Activated CD4-positive, alpha-beta T cell treated with anti-CD3 and anti-CD28 coated beads, Interleukin-2, amount 10 ng/mL, durations not matched to agents 24 days and 14 days (primary cell): ENCODE measurements around the gene CYP27C1. TPM values are rescaled to one million over a fixed set of nuclear protein-coding genes. Genes with fewer than 3 reads are reported as not detected.
"Not testable (repeated sequence)": the region's sequence is repeated elsewhere in the genome, so short reads cannot be mapped to it uniquely, and the experiment has no call there.

Experiments used
- DNase-seq: peaks from one replicate; pipeline ENCODE4 v3.0.0; 2022
- H3K27ac Mint-ChIP-seq: one replicate; pipeline ENCODE4 v1.8.0; 2022; ENCODE audit warnings: mild to moderate bottlenecking, mixed read lengths
- H3K27me3 Mint-ChIP-seq: one replicate; pipeline ENCODE4 v1.8.0; 2022; ENCODE audit warnings: mixed read lengths
- H3K36me3 Mint-ChIP-seq: one replicate; pipeline ENCODE4 v1.8.0; 2022; ENCODE audit warnings: low read depth, mild to moderate bottlenecking, mixed read lengths
- H3K4me1 Mint-ChIP-seq: one replicate; pipeline ENCODE4 v1.8.0; 2021; ENCODE audit warnings: mixed read lengths
- H3K4me3 Mint-ChIP-seq: one replicate; pipeline ENCODE4 v1.8.0; 2022; ENCODE audit warnings: mild to moderate bottlenecking, moderate library complexity, mixed read lengths
- H3K9me3 Mint-ChIP-seq: one replicate; pipeline ENCODE4 v1.8.0; 2021; ENCODE audit warnings: mixed read lengths
- intact Hi-C: fragments of 100-400 bp; cut with micrococcal nuclease; formaldehyde crosslinking; loops from one replicate; pipeline ENCODE4 v1.15.1; 2023
- total RNA-seq: library from RNA; stranded (reverse); gene quantifications from 2 replicates; pipeline ENCODE4 v1.2.3, GENCODE V29; 2022

The CYP27C1 gene
- not detected in 2 replicates for total RNA-seq

DNA sequence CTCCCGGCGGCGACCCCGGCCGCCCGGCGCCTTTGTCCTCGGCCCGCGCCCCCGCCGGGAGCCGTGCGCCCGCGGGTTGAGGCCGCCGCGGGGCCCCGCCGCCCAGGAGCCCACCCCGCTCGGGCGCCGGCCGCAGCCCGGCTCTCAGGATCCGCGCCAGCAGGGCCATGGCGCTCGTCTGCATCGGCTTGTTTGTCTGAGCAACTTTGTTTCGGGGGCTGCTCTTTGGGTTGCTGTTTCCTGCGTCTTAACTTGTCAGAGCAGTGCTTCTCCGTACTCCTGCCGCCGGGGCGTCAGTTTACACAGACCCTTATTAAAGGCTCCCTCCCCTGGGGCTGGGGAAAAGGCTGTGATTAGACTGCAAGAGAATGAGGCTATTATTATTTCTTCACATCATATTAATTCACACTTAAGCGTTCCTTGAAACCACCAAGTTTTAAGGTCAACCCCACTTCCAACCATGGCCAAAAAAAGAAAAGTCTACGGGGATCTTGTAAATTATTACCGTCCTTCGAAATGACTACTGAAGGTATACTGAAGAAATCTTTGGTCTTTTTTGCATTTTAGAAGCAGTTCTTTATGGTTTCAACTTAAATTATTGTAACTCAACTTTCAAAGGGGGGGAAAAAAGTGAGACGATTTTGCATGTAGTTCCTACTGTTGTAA, at the start of gene CYP27C1:
Gene CYP27C1 (minus strand): TSS at position 198 of the 666 bp plus-strand sequence. CDS start 29 bp downstream, at position 169.
- intact Hi-C loops, result no loop called here
- peaks cover 60% of the 10 kb centered on the region for H3K27me3 Mint-ChIP-seq
- H3K4me1 Mint-ChIP-seq, result peaks cover 9% of the 10 kb centered on the region
- H3K9me3 Mint-ChIP-seq, result no peaks in the 10 kb centered on the region
- no peak within 1 kb of the TSS for H3K27ac Mint-ChIP-seq
- DNase-seq, result no peak
- peaks cover 7% of the 10 kb centered on the region for H3K36me3 Mint-ChIP-seq
- peak within 1 kb of the TSS; percentile 81 for H3K4me3 Mint-ChIP-seq

DNA sequence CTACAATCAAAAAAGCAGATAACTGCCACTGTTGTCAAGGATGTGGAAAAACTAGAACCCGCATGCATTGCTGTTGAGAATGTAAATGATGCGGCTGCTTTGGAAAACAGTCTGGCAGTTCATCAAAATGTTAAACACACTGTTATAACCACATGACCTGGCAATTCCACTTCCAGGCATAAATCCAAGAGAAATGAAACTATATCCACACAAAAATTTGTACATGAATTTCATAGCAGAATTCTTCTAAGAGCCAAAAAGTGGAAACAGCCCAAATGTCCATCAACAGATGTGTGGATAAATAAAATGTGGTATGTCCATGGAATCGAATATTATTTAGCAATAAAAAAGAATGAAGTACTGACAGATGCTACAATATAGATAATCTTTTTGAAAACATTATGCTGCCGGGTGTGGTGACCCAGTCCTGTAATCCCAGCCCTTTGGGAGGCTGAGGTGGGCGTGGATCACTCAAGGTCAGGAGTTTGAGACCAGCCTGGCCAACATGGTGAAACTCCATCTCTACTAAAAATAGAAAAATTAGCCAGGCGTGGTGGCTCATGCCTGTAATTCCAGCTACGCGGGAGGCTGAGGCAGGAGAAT, 41.8 kb upstream of the CYP27C1 start:
- intact Hi-C loops, result no loop called here
- no peaks in the 10 kb centered on the region for H3K9me3 Mint-ChIP-seq
- no peaks in the 10 kb centered on the region for H3K27me3 Mint-ChIP-seq
- no peak for DNase-seq
- peaks cover 64% of the 10 kb centered on the region for H3K36me3 Mint-ChIP-seq
- H3K27ac Mint-ChIP-seq, result no peak overlapping the region
- no peaks in the 10 kb centered on the region for H3K4me1 Mint-ChIP-seq
- no peak overlapping the region for H3K4me3 Mint-ChIP-seq

- no peak for DNase-seq
- Mint-ChIP-seq H3K27me3 (no peaks in the 10 kb centered on the region), H3K9me3 (no peaks in the 10 kb centered on the region), H3K4me3 (no peak overlapping the region), H3K27ac (no peak overlapping the region), H3K36me3 (peaks cover 56% of the 10 kb centered on the region), H3K4me1 (peaks cover 2% of the 10 kb centered on the region)
- intact Hi-C loops, result no loop called here
Observed at GRCh38 chr2:127259355-127259754, 39.3 kb upstream of the CYP27C1 start.

DNA sequence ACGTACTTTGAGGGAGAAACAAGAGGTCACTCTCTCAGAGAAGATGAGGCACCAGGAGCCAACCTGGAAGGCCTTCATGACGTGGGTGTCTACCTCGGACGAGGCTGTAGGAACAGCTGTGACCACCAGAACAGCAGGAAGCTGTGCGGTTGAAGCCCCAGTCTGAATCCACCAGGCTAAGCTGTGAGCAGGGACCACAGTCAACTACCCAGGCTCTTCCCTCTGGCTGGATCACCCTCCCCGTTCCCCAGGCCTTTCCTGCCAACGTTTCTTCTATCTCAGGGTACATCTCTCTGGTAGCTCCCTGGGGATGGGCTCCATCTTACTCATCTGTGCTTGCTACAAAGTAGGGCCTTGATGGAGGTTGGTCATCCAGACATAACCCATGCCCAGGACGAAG, 36.8 kb upstream of the CYP27C1 start:
- no peaks in the 10 kb centered on the region for H3K9me3 Mint-ChIP-seq
- H3K4me3 Mint-ChIP-seq, result no peak overlapping the region
- H3K4me1 Mint-ChIP-seq, result peaks cover 2% of the 10 kb centered on the region
- no peaks in the 10 kb centered on the region for H3K27me3 Mint-ChIP-seq
- intact Hi-C loops, result no loop called here
- peaks cover 41% of the 10 kb centered on the region for H3K36me3 Mint-ChIP-seq
- DNase-seq, result no peak
- peak overlapping the region; percentile 48 for H3K27ac Mint-ChIP-seq

DNA sequence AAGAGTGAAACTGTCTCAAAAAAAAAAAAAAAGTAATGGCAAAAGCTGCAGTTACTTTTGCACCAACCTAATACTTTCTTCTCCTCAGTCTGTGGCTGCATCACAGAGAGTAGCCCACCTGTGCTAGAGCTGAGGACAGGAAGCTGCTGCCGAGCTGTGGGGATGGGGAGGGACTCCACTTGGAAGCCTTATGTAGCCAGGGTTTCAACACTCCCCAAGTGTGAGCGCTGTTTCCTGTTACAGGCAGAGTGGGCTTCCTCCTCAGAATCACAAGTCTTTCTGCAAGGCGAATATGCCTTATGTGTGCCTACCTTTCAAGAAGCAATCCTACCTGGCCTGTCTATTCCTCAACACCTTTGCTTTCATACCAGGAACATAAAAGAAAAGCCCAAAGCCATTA, 36.3 kb upstream of the CYP27C1 start:
- Mint-ChIP-seq H3K4me1 (peaks cover 2% of the 10 kb centered on the region), H3K27me3 (no peaks in the 10 kb centered on the region), H3K9me3 (no peaks in the 10 kb centered on the region), H3K4me3 (no peak overlapping the region), H3K27ac (no peak overlapping the region), H3K36me3 (peaks cover 38% of the 10 kb centered on the region)
- no peak for DNase-seq
- intact Hi-C loops, result no loop called here

DNA sequence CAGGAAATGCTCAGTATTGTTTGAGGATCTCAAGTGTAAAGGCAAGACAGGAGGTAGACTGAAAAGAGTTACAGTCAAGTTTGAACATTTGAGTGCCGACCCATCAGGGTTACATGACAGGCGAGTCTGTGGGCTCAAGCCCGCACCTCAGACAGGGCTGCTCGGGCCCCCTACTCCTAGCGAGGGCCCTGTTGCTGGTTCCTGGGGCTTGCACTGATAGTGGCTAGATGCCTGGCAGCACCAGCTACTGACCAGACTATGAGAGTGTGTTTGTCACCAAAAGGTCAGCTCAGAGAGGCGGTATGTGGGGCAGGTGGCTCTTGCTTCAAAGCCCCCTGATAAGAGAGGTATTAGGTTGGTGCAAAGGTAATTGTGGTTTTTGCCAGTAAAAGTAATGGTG, 35.6 kb upstream of the CYP27C1 start:
- DNase-seq, result no peak
- Mint-ChIP-seq H3K36me3 (peaks cover 34% of the 10 kb centered on the region), H3K4me1 (peaks cover 2% of the 10 kb centered on the region), H3K4me3 (no peak overlapping the region), H3K27ac (no peak overlapping the region), H3K27me3 (no peaks in the 10 kb centered on the region), H3K9me3 (no peaks in the 10 kb centered on the region)
- intact Hi-C loops, result no loop called here

- Mint-ChIP-seq H3K9me3 (no peaks in the 10 kb centered on the region), H3K27ac (no peak overlapping the region)
Observed at GRCh38 chr2:127255146-127255545, 35.0 kb upstream of the CYP27C1 start.

GRCh38 chr2:127254386-127254981, 34.4 kb upstream of the CYP27C1 start:
- DNase-seq, result no peak
- no peaks in the 10 kb centered on the region for H3K9me3 Mint-ChIP-seq
- intact Hi-C loops, result no loop called here
- H3K36me3 Mint-ChIP-seq, result peaks cover 26% of the 10 kb centered on the region
- H3K4me3 Mint-ChIP-seq, result no peak overlapping the region
- no peaks in the 10 kb centered on the region for H3K27me3 Mint-ChIP-seq
- H3K4me1 Mint-ChIP-seq, result peaks cover 2% of the 10 kb centered on the region
- H3K27ac Mint-ChIP-seq, result peak overlapping the region; percentile 38

More at GRCh38 chr2:127255146-127255545, 35.0 kb upstream of the CYP27C1 start:
- Mint-ChIP-seq H3K4me3 (no peak overlapping the region), H3K27me3 (no peaks in the 10 kb centered on the region), H3K36me3 (peaks cover 32% of the 10 kb centered on the region), H3K4me1 (peaks cover 2% of the 10 kb centered on the region)
- no peak for DNase-seq
- intact Hi-C loops, result no loop called here

DNA sequence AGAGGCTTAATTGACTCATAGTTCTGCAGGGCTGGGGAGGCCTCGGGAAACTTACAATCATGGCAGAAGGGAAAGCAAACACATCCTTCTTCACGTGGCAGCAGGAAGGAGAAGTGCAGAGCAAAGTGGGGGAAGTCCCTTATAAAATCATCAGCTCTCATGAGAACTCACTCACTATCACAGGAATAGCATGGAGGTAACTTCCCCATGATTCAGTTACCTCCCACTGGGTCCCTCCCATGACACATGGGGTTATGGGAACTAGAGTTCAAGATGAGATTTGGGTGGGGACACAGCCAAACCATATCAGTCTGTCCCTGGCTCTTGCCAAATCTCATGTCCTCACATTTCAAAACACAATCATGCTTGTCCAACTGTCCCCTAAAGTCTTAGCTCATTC, 21.1 kb upstream of the CYP27C1 start:
- H3K36me3 Mint-ChIP-seq, DNase-seq, H3K4me3 Mint-ChIP-seq, H3K4me1 Mint-ChIP-seq, H3K27ac Mint-ChIP-seq, H3K27me3 Mint-ChIP-seq, intact Hi-C loops: not testable (repeated sequence)
- H3K9me3 Mint-ChIP-seq, result peaks cover 21% of the 10 kb centered on the region

- DNase-seq, result no peak
- intact Hi-C loops, result no loop called here
- no peak overlapping the region for H3K4me3 Mint-ChIP-seq
- peaks cover 21% of the 10 kb centered on the region for H3K9me3 Mint-ChIP-seq
- H3K27me3 Mint-ChIP-seq, result peaks cover 4% of the 10 kb centered on the region
- no peaks in the 10 kb centered on the region for H3K36me3 Mint-ChIP-seq
- H3K4me1 Mint-ChIP-seq, result no peaks in the 10 kb centered on the region
- H3K27ac Mint-ChIP-seq, result no peak overlapping the region
Observed at GRCh38 chr2:127239395-127239794, 19.3 kb upstream of the CYP27C1 start.

DNA sequence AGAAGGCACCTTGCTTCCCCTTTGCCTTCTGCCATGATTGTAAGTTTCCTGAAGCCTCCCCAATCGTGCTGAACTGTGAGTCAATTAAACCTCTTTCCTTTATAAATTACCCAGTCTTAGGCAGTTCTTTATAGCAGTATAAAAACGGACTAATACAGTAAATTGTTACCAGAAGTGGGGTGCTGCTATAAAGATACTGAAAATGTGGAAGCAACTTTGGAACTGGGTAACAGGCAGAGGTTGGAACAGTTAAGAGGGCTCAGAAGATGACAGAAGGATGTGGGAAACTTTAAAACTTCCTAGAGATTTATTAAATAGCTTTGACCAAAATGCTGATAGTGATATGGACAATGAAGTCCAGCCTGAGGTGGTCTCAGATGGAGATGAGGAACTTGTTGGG, 17.7 kb upstream of the CYP27C1 start:
- DNase-seq, H3K27ac Mint-ChIP-seq, intact Hi-C loops, H3K27me3 Mint-ChIP-seq, H3K36me3 Mint-ChIP-seq, H3K4me3 Mint-ChIP-seq, H3K4me1 Mint-ChIP-seq: not testable (repeated sequence)
- H3K9me3 Mint-ChIP-seq, result peaks cover 21% of the 10 kb centered on the region

DNA sequence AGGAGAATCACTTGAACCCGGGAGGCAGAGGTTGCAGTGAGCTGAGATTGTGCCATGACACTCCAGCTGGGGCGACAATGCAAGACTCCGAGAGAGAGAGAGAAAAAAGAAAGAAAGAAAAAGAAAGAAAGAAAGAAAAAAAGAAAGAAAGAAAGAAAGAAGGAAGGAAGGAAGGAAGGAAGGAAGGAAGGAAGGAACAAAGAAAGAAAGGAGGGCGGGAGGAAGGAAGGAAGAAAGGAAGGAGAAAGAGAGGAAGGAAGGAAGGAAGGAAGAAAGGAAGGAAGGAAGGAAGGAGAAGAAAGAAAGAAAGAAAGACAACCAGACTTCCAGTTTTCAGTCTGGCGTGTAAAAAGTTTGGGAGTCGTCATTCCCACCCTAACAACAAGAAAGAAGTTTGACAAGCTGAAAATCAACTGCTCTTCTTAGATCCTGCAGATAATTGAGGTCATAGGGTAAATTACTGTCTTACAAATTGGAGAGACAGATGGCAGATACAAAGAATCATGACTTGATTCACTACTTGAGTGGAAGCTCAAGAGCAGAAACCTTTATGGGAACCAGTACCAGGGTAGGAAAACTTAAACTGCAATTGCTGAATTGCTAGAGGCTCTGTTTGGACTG, 15.1 kb upstream of the CYP27C1 start:
- intact Hi-C loops, result no loop called here
- peaks cover 9% of the 10 kb centered on the region for H3K9me3 Mint-ChIP-seq

GRCh38 chr2:127233710-127234109, 13.6 kb upstream of the CYP27C1 start:
- peaks cover 5% of the 10 kb centered on the region for H3K9me3 Mint-ChIP-seq
- no peak for DNase-seq
- intact Hi-C loops, result no loop called here
- no peak overlapping the region for H3K4me3 Mint-ChIP-seq
- no peaks in the 10 kb centered on the region for H3K4me1 Mint-ChIP-seq
- H3K27ac Mint-ChIP-seq, result no peak overlapping the region
- peaks cover 2% of the 10 kb centered on the region for H3K27me3 Mint-ChIP-seq
- no peaks in the 10 kb centered on the region for H3K36me3 Mint-ChIP-seq

More for the DNA sequence above, 15.1 kb upstream of the CYP27C1 start:
- H3K27ac Mint-ChIP-seq, result no peak overlapping the region
- DNase-seq, result no peak
- no peaks in the 10 kb centered on the region for H3K4me1 Mint-ChIP-seq
- no peak overlapping the region for H3K4me3 Mint-ChIP-seq
- H3K36me3 Mint-ChIP-seq, result no peaks in the 10 kb centered on the region
- H3K27me3 Mint-ChIP-seq, result peaks cover 2% of the 10 kb centered on the region
